K562 (cell line): Measurements from ENCODE around the gene SLC38A10. TPM values are rescaled to one million over a fixed set of nuclear protein-coding genes. Genes with fewer than 3 reads are reported as not detected.

ENCODE experiments used
- ATAC-seq: fragments of 200-7000 bp; cut with Tn5 transposase; 3 replicates; pipeline ENCODE4 v1.9.1; 2020; ENCODE audit warnings: moderate library complexity
- BruUV-seq: library from RNA; stranded (reverse); fragments of 400-500 nt; replicated peaks from 2 replicates; lab custom pipeline; 2021; lab: Mats Ljungman, UMichigan
- CTCF ChIA-PET: fragments of 300-600 bp; formaldehyde crosslinking; extraction: SDS; loops from one replicate; lab custom pipeline; 2021; ENCODE audit warnings: low intra/inter-chr PET ratio; lab: Yijun Ruan, JAX
- POLR2A ChIA-PET: fragments of 300-600, 350-650 bp; sonication (Branson Sonifier 250); formaldehyde crosslinking; extraction: SDS; loops from one replicate; lab custom pipeline; 2021; ENCODE audit warnings: antibody characterized with exemption, inconsistent platforms; lab: Yijun Ruan, JAX
- DNase-seq, 4 experiments: peaks; one replicate each; pipeline versions ENCODE4 v3.0.0 to v3.0.0-alpha.2; 2011 to 2018; ENCODE audit warnings: low spot score in 3 of 4, mixed read lengths in 3 of 4; ENCODE audit errors: extremely low read depth in 1 of 4
- FAIRE-seq: peaks from 2 replicates; lab custom pipeline; 2011; peaks lifted over from hg19 to GRCh38; lab: Jason Lieb, UNC
- H2AFZ ChIP-seq: 2 replicates; pipeline ENCODE4 v1.6.0; 2011; ENCODE audit warnings: low read depth, low read length, control low read depth, inconsistent platforms
- H3K27ac ChIP-seq: fragments of 200-600 bp; 3 replicates; pipeline ENCODE4 v1.8.0; 2011; ENCODE audit warnings: low read depth, mild to moderate bottlenecking, control low read depth, inconsistent platforms, low read length, moderate library complexity, mixed read lengths; ENCODE audit errors: extremely low read depth
- H3K27me3 ChIP-seq, 2 experiments: fragments of 300-600 bp in 1 of 2; 2 replicates in 1 of 2; 3 replicates in 1 of 2; pipeline versions ENCODE4 v1.6.0 to v1.8.0; 2011; ENCODE audit warnings: inconsistent platforms in 2 of 2, low read length in 2 of 2, mild to moderate bottlenecking in 1 of 2, mixed read lengths in 1 of 2, moderate library complexity in 1 of 2; ENCODE audit not compliant: control insufficient read depth in 2 of 2, insufficient read depth in 2 of 2
- H3K36me3 ChIP-seq: fragments of 300-600 bp; 3 replicates; pipeline ENCODE4 v1.8.0; 2011; ENCODE audit warnings: mild to moderate bottlenecking, low read length, inconsistent platforms; ENCODE audit not compliant: control insufficient read depth, insufficient read depth
- H3K4me1 ChIP-seq, 2 experiments: fragments of 200-600 bp in 1 of 2; replicated peaks in 1 of 2; 2 replicates in 1 of 2; 3 replicates in 1 of 2; pipeline versions ENCODE4 v1.5.1 to v1.8.0; 2011; ENCODE audit warnings: inconsistent platforms in 2 of 2, low read length in 2 of 2, mild to moderate bottlenecking in 1 of 2, mixed read lengths in 1 of 2, moderate library complexity in 1 of 2; ENCODE audit not compliant: control insufficient read depth in 2 of 2, insufficient read depth in 2 of 2
- H3K4me2 ChIP-seq: 2 replicates; pipeline ENCODE4 v1.6.1; 2011; ENCODE audit warnings: low read length, control low read depth, inconsistent platforms, mixed read lengths; ENCODE audit not compliant: insufficient read depth
- H3K4me3 ChIP-seq: fragments of 200-600 bp; sonication (generic), shearing (Covaris generic); 2 replicates; pipeline ENCODE4 v1.5.1; 2016; ENCODE audit warnings: control low read depth, inconsistent platforms
- H3K79me2 ChIP-seq: fragments of 200-600 bp; 3 replicates; pipeline ENCODE4 v1.8.0; 2011; ENCODE audit warnings: low read length, inconsistent platforms; ENCODE audit not compliant: control insufficient read depth, insufficient read depth
- H3K9ac ChIP-seq, 2 experiments: 2 replicates each; pipeline versions ENCODE4 v1.6.0 to v1.6.1; 2011; ENCODE audit warnings: low read depth in 2 of 2, low read length in 2 of 2, control low read depth in 1 of 2, inconsistent platforms in 1 of 2, mild to moderate bottlenecking in 1 of 2, mixed read lengths in 1 of 2; ENCODE audit not compliant: insufficient read depth in 1 of 2
- H3K9me1 ChIP-seq: one replicate; pipeline ENCODE4 v1.6.0; 2011; ENCODE audit warnings: inconsistent platforms, mild to moderate bottlenecking, low read length, moderate library complexity; ENCODE audit not compliant: control insufficient read depth, insufficient read depth
- H3K9me3 ChIP-seq: replicated peaks from 2 replicates; pipeline ENCODE4 v1.5.1; 2011; ENCODE audit warnings: low read depth, low read length, inconsistent platforms; ENCODE audit not compliant: control insufficient read depth, insufficient read depth
- H4K20me1 ChIP-seq: replicated peaks from 2 replicates; pipeline ENCODE4 v1.6.1; 2011; ENCODE audit warnings: low read length, inconsistent platforms, mixed read lengths; ENCODE audit not compliant: control insufficient read depth, insufficient read depth
- CREB1 ChIP-seq, 2 experiments: sonication (generic) in 1 of 2; formaldehyde crosslinking in 1 of 2; IDR thresholded peaks; 2 replicates each; pipeline versions ENCODE4 v1.6.1 to v1.8.0; 2012 to 2022; ENCODE audit warnings: inconsistent platforms in 1 of 2, mild to moderate bottlenecking in 1 of 2, missing genetic modification reagents in 1 of 2, moderate library complexity in 1 of 2
- MCM7 ChIP-seq, 2 experiments: fragments of 450-650 bp; IDR thresholded peaks; 2 replicates each; pipeline ENCODE4 v1.6.1; 2016 to 2018
- PPARD ChIP-seq: fragments of 250-450 bp; sonication (Bioruptor Pico); IDR thresholded peaks from 2 replicates; pipeline ENCODE4 v1.8.0; 2022; ENCODE audit warnings: inconsistent platforms, mild to moderate bottlenecking, moderate library complexity
- TEAD2 ChIP-seq: fragments of 450-650 bp; IDR thresholded peaks from 2 replicates; pipeline ENCODE4 v1.6.1; 2016; ENCODE audit warnings: missing genetic modification characterization, control low read depth, missing compliant biosample characterization
- ZKSCAN1 ChIP-seq: fragments of 150-350 bp; IDR thresholded peaks from 2 replicates; pipeline ENCODE4 v1.6.1; 2016; ENCODE audit warnings: low read depth, low read length
- ZNF24 ChIP-seq: fragments of 450-650 bp; IDR thresholded peaks from 2 replicates; pipeline ENCODE4 v1.6.1; 2016
- WGBS: fragments of 100-300 bp; shearing (Covaris generic); methylation state at CpG from one replicate; pipeline ENCODE4 v1.1.6; 2016; ENCODE audit warnings: low coverage, mixed read lengths; ENCODE audit not compliant: insufficient coverage; ENCODE audit errors: missing lambda C conversion rate; 5-methylcytosine and 5-hydroxymethylcytosine counted together
- in situ Hi-C: fragments of 300-500 bp; cut with MboI; formaldehyde crosslinking; loops from 4 replicates; pipeline ENCODE4 v1.15.0; 2018; ENCODE audit warnings: inconsistent platforms, mixed read lengths
- intact Hi-C: fragments of 100-400 bp; cut with micrococcal nuclease; formaldehyde crosslinking; loops from 2 replicates; pipeline ENCODE4 v1.14.2; 2022
- polyA plus RNA-seq, 8 experiments: library from polyadenylated mRNA; depleted of rRNA in 4 of 8; stranded (reverse) in 5 of 8; unstranded in 3 of 8; fragments of >200 nt; fragmentation: Nextera tagmentation in 2 of 8; fragmentation: Illumina TruSeq in 1 of 8; extraction: Ambion mirVana in 2 of 8; extraction: Trizol in 1 of 8; gene quantifications; 2 replicates each; pipeline versions ENCODE4 v1.2.1 to v1.2.3, GENCODE V29; 2011 to 2014; ENCODE audit warnings: inconsistent platforms in 1 of 8, missing spikeins in 1 of 8
- total RNA-seq, 7 experiments: library from RNA; depleted of rRNA in 6 of 7; stranded (reverse); fragments of >200 nt in 6 of 7; fragmentation: Illumina TruSeq in 2 of 7; extraction: Trizol in 2 of 7; gene quantifications; 2 replicates each; pipeline versions ENCODE4 v1.2.1 to v1.2.3, GENCODE V29; 2011 to 2021; ENCODE audit warnings: low replicate concordance in 1 of 7
- TF ChIP-seq, protein P1 (sequence below): sonication (generic); formaldehyde crosslinking; IDR thresholded peaks from 2 replicates; pipeline ENCODE4 v1.8.0; 2022; ENCODE audit warnings: mild to moderate bottlenecking, missing genetic modification reagents
- TF ChIP-seq, protein P2 (sequence below): fragments of 250-450 bp; sonication (Bioruptor Pico); IDR thresholded peaks from 2 replicates; pipeline ENCODE4 v1.4.0; 2020; ENCODE audit warnings: mild to moderate bottlenecking, moderate library complexity
- TF ChIP-seq, protein P3 (sequence below): sonication (generic); formaldehyde crosslinking; IDR thresholded peaks from 2 replicates; pipeline ENCODE4 v1.8.1; 2023; ENCODE audit warnings: mild to moderate bottlenecking, missing genetic modification reagents
- TF ChIP-seq, protein P4 (sequence below): sonication (generic); formaldehyde crosslinking; IDR thresholded peaks from 2 replicates; pipeline ENCODE4 v1.8.0; 2022; ENCODE audit warnings: mild to moderate bottlenecking, low read depth, missing genetic modification reagents
- TF ChIP-seq, protein P5 (sequence below), 2 experiments: fragments of 450-650 bp; conservative IDR thresholded peaks; 2 replicates each; pipeline ENCODE4 v1.6.1; 2017; ENCODE audit warnings: mild to moderate bottlenecking in 2 of 2, moderate library complexity in 2 of 2
- TF ChIP-seq, protein P6 (sequence below): sonication (generic); formaldehyde crosslinking; IDR thresholded peaks from 2 replicates; pipeline ENCODE4 v1.8.1; 2023; ENCODE audit warnings: mild to moderate bottlenecking, missing genetic modification reagents

SLC38A10 gene
- total and polyA plus RNA-seq, 9 of the 15 experiments (the other 6 are each of a cell fraction or from before 2014, with no cell fraction given) = 0.45 to 54.2 (median 13.8) TPM

DNA sequence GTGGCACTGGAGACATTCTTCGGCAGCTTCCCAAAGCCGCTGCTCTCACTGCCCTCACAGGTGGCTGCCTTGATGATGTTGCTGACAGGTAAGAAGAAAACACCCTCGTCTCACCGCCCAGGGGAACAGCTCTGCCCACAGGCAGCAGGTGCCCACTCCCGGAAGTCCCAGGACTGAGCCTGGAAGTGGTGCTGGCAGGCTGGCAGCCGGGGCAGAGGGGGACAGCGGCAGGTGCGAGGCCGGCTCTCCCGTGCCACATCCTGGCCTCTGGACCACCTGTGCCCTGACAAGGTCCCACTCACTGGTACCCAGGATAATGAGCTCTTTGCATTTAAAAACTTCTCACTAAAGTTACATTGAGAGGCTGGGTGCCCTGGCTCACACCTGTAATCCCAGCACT lies 92.8 kb downstream of the SLC38A10 start:
- CTCF ChIA-PET = interaction anchor here (0.6 kb wide), 1 partner anchor 60 kb away, joined by 4 read pairs; no protein-coding TSS in a partner anchor
- intact Hi-C loops = no loop called here
- no TSS peak for BruUV-seq
- Histone ChIP-seq H3K4me3 (no peak overlapping the region), H3K27ac (no peak overlapping the region), H3K9ac (no peak overlapping the region), H4K20me1 (no peaks in the 10 kb centered on the region), H2AFZ (no peak overlapping the region), H3K4me1 (peaks cover 3 to 30% of the 10 kb centered on the region in 2 experiments; a peak in 3 of 5 replicates), H3K79me2 (no peaks in the 10 kb centered on the region), H3K27me3 (no peaks in the 10 kb centered on the region), H3K36me3 (peaks cover 5% of the 10 kb centered on the region; the same call in 2 of the 3 replicates), H3K9me1 (peaks cover 3% of the 10 kb centered on the region), H3K9me3 (no peaks in the 10 kb centered on the region), H3K4me2 (no peak overlapping the region)
- no peak for ATAC-seq
- FAIRE-seq = no peak
- in situ Hi-C loops = no loop called here
- WGBS = 83% methylated on average over 10 of the region's 10 CpGs
- DNase-seq = no peak
- TF ChIP-seq, protein P1, sequence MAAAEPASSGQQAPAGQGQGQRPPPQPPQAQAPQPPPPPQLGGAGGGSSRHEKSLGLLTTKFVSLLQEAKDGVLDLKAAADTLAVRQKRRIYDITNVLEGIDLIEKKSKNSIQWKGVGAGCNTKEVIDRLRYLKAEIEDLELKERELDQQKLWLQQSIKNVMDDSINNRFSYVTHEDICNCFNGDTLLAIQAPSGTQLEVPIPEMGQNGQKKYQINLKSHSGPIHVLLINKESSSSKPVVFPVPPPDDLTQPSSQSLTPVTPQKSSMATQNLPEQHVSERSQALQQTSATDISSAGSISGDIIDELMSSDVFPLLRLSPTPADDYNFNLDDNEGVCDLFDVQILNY = no peak
- TF ChIP-seq MCM7 (IDR thresholded peaks at IDR 0.05) (no peak), ZKSCAN1 (no peak), ZNF24 (no peak), TEAD2 (tag) (no peak), PPARD (CRISPR knock-in tag) (no peak), CREB1 (IDR thresholded peaks at IDR 0.05) (no peak), CREB1 (CRISPR knock-in tag; IDR thresholded peaks at IDR 0.05) (no peak)
- TF ChIP-seq, protein P2, sequence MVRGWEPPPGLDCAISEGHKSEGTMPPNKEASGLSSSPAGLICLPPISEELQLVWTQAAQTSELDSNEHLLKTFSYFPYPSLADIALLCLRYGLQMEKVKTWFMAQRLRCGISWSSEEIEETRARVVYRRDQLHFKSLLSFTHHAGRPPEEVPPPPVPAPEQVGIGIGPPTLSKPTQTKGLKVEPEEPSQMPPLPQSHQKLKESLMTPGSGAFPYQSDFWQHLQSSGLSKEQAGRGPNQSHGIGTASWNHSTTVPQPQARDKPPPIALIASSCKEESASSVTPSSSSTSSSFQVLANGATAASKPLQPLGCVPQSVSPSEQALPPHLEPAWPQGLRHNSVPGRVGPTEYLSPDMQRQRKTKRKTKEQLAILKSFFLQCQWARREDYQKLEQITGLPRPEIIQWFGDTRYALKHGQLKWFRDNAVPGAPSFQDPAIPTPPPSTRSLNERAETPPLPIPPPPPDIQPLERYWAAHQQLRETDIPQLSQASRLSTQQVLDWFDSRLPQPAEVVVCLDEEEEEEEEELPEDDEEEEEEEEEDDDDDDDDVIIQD (CRISPR knock-in tag) = no peak
- TF ChIP-seq, protein P3, sequence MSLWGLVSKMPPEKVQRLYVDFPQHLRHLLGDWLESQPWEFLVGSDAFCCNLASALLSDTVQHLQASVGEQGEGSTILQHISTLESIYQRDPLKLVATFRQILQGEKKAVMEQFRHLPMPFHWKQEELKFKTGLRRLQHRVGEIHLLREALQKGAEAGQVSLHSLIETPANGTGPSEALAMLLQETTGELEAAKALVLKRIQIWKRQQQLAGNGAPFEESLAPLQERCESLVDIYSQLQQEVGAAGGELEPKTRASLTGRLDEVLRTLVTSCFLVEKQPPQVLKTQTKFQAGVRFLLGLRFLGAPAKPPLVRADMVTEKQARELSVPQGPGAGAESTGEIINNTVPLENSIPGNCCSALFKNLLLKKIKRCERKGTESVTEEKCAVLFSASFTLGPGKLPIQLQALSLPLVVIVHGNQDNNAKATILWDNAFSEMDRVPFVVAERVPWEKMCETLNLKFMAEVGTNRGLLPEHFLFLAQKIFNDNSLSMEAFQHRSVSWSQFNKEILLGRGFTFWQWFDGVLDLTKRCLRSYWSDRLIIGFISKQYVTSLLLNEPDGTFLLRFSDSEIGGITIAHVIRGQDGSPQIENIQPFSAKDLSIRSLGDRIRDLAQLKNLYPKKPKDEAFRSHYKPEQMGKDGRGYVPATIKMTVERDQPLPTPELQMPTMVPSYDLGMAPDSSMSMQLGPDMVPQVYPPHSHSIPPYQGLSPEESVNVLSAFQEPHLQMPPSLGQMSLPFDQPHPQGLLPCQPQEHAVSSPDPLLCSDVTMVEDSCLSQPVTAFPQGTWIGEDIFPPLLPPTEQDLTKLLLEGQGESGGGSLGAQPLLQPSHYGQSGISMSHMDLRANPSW (CRISPR knock-in tag) = no peak
- TF ChIP-seq, protein P4, sequence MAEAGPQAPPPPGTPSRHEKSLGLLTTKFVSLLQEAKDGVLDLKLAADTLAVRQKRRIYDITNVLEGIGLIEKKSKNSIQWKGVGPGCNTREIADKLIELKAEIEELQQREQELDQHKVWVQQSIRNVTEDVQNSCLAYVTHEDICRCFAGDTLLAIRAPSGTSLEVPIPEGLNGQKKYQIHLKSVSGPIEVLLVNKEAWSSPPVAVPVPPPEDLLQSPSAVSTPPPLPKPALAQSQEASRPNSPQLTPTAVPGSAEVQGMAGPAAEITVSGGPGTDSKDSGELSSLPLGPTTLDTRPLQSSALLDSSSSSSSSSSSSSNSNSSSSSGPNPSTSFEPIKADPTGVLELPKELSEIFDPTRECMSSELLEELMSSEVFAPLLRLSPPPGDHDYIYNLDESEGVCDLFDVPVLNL (CRISPR knock-in tag) = no peak
- TF ChIP-seq, protein P5, sequence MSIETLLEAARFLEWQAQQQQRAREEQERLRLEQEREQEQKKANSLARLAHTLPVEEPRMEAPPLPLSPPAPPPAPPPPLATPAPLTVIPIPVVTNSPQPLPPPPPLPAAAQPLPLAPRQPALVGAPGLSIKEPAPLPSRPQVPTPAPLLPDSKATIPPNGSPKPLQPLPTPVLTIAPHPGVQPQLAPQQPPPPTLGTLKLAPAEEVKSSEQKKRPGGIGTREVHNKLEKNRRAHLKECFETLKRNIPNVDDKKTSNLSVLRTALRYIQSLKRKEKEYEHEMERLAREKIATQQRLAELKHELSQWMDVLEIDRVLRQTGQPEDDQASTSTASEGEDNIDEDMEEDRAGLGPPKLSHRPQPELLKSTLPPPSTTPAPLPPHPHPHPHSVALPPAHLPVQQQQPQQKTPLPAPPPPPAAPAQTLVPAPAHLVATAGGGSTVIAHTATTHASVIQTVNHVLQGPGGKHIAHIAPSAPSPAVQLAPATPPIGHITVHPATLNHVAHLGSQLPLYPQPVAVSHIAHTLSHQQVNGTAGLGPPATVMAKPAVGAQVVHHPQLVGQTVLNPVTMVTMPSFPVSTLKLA (conservative IDR thresholded peaks at IDR 0.05) = no peak
- TF ChIP-seq, protein P6, sequence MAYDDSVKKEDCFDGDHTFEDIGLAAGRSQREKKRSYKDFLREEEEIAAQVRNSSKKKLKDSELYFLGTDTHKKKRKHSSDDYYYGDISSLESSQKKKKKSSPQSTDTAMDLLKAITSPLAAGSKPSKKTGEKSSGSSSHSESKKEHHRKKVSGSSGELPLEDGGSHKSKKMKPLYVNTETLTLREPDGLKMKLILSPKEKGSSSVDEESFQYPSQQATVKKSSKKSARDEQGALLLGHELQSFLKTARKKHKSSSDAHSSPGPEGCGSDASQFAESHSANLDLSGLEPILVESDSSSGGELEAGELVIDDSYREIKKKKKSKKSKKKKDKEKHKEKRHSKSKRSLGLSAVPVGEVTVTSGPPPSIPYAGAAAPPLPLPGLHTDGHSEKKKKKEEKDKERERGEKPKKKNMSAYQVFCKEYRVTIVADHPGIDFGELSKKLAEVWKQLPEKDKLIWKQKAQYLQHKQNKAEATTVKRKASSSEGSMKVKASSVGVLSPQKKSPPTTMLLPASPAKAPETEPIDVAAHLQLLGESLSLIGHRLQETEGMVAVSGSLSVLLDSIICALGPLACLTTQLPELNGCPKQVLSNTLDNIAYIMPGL = no peak
- POLR2A ChIA-PET = no interaction called here
